Hippocampal formation (tissue), 2 donors: ENCODE data around the gene SNX6.
"Not testable (repeated sequence)": the region's sequence is repeated elsewhere in the genome, so short reads cannot be mapped to it uniquely, and the experiment has no call there.

Experiments
- DNase-seq, 2 donors: peaks; one replicate each; lab custom pipeline; 2025; lab: John Stamatoyannopoulos, UW

Gene SNX6

DNA sequence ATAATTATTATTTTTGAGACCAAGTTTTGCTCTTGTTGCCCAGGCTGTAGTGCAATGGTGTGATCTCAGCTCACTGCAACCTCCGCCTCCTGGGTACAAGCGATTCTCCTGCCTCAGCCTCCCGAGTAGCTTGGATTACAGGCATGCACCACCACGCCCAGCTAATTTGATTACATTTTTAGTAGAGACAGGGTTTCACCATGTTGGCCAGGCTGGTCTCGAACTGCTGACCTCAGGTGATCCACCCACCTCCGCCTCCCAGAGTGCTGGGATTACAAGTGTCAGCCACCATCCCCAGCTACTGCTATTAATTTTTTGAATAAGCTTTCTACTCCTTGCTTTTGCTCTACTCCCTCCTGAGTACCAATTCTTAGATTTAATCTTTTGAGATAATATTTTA is 108.9 kb downstream of the SNX6 start:
- DNase-seq = not testable (repeated sequence)

- not testable (repeated sequence) for DNase-seq
Observed at GRCh38 chr14:34520304-34520970, 109.5 kb downstream of the SNX6 start.
